ENCODE measurements around the gene AR. TPM values are rescaled to one million over a fixed set of nuclear protein-coding genes. Genes with fewer than 3 reads are reported as not detected.

AR gene
- total RNA-seq = 10 to 100 TPM in 1 of 2 donors, 1 to 10 TPM in 1; 2.8 to 67.4 TPM
- 10 to 100 TPM; 11.9 to 33.9 TPM for polyA plus RNA-seq

- no peaks in the 10 kb centered on the region for H3K9me3 ChIP-seq (ENCODE audit: control insufficient read depth in 4 of 4, low read length in 3 of 4)
- H3K9ac ChIP-seq (ENCODE audit: low read depth in 1 of 2, low read length in 2 of 2) = peak within 1 kb of the TSS; percentile 16 to 67
- H3K27me3 ChIP-seq (ENCODE audit: control insufficient read depth in 4 of 4, insufficient read depth in 4 of 4, low read length in 3 of 4) = no peaks in the 10 kb centered on the region
- H3K36me3 ChIP-seq (ENCODE audit: control insufficient read depth in 4 of 4, insufficient read depth in 3 of 4, low read depth in 1 of 4, low read length in 3 of 4) = no peaks in the 10 kb centered on the region
- WGBS = under 1% methylated on average over 30 of the region's 30 CpGs
- H3K4me1 ChIP-seq (ENCODE audit: control insufficient read depth in 4 of 4, insufficient read depth in 4 of 4, low read length in 3 of 4) = peaks cover 0 to 19% (median 3%) of the 10 kb centered on the region in 4 donors
- H3K4me3 ChIP-seq (ENCODE audit: low read depth in 1 of 3, low read length in 3 of 3) = peak within 1 kb of the TSS; percentile 71 to 83 (median 73)
- TF ChIP-seq YY1 (IDR thresholded peaks at IDR 0.05) (peak; percentile 22), EGR1 (IDR thresholded peaks at IDR 0.05; ENCODE audit: low read depth in 2 of 2) (peak in 1 of 2 donors; percentile 48), HNF4A (conservative IDR thresholded peaks at IDR 0.05) (peak in 1 of 2 donors; percentile 9), ZBTB33 (IDR thresholded peaks at IDR 0.05) (no peak), NR2F2 (IDR thresholded peaks at IDR 0.05) (no peak), HNF4G (IDR thresholded peaks at IDR 0.05) (no peak), RAD21 (IDR thresholded peaks at IDR 0.05) (peak in 1 of 2 donors; percentile 34), SP1 (IDR thresholded peaks at IDR 0.05) (no peak), CTCF (IDR thresholded peaks at IDR 0.05; ENCODE audit: low read depth, low read length, missing input control) (no peak), TAF1 (conservative IDR thresholded peaks at IDR 0.05) (no peak), RXRA (IDR thresholded peaks at IDR 0.05) (peak in 1 of 2 donors; percentile 41), FOXA1 (IDR thresholded peaks at IDR 0.05) (no peak), REST (IDR thresholded peaks at IDR 0.05) (peak; percentile 19), GABPA (IDR thresholded peaks at IDR 0.05 in 1 of 2, conservative IDR thresholded peaks at IDR 0.05 in 1 of 2) (no peak), JUND (IDR thresholded peaks at IDR 0.05) (no peak), ATF3 (IDR thresholded peaks at IDR 0.05) (no peak), FOXA2 (IDR thresholded peaks at IDR 0.05) (no peak), MAX (IDR thresholded peaks at IDR 0.05) (no peak)
- DNase-seq (ENCODE audit: low spot score) = peak; percentile 34
- H3K27ac ChIP-seq (ENCODE audit: low read depth in 1 of 2, low read length in 2 of 2) = peak within 1 kb of the TSS; percentile 60 to 62
These were observed at the start of gene AR for GRCh38 chrX:67543818-67544217. AR (plus strand) TSS chrX:67544021; CDS start chrX:67545147, 1,126 bp downstream.

Measured in liver (tissue), 9 donors.